ENCODE measurements around the gene DAG1. TPM values are rescaled to one million over a fixed set of nuclear protein-coding genes. Genes with fewer than 3 reads are reported as not detected.

DAG1 gene
- total and polyA plus RNA-seq, 10 of the 15 experiments (the other 5 are each of a cell fraction or from before 2014, with no cell fraction given): 0.33 to 16.3 (median 9.2) TPM

- no peaks in the 10 kb centered on the region for H4K20me1 ChIP-seq (ENCODE audit: control insufficient read depth, insufficient read depth)
- no peaks in the 10 kb centered on the region for H3K27me3 ChIP-seq (replicated peaks in 1 of 2; ENCODE audit: control insufficient read depth in 2 of 2, insufficient read depth in 2 of 2, low read length in 1 of 2)
- no peaks in the 10 kb centered on the region for H3K36me3 ChIP-seq (ENCODE audit: control insufficient read depth in 2 of 2, insufficient read depth in 2 of 2, low read length in 1 of 2)
- DNase-seq (ENCODE audit: low read depth, low spot score) (no peak), FAIRE-seq (no peak), ATAC-seq (no peak)
- no peak overlapping the region for H3K27ac ChIP-seq (ENCODE audit: control insufficient read depth, insufficient read depth)
- intact Hi-C loops (cut with micrococcal nuclease; ENCODE audit: unreplicated experiment): no loop called here
- TF ChIP-seq ZNF217 (IDR thresholded peaks at IDR 0.05): no peak
- no peak for TF ChIP-seq ESRRA (IDR thresholded peaks at IDR 0.05; ENCODE audit: low read length)
- no peak for TF ChIP-seq HSF1 (IDR thresholded peaks at IDR 0.05; ENCODE audit: low read depth, low read length)
- in situ Hi-C loops (cut with MboI): no loop called here
- no peaks in the 10 kb centered on the region for H3K4me1 ChIP-seq (ENCODE audit: control insufficient read depth, insufficient read depth, low read length)
- H3K9ac ChIP-seq (ENCODE audit: control insufficient read depth, insufficient read depth, low read length): no peak overlapping the region
- no peaks in the 10 kb centered on the region for H3K79me2 ChIP-seq (ENCODE audit: control insufficient read depth, insufficient read depth, low read length)
- SMC1A ChIA-PET (ENCODE audit: uncharacterized antibody, unreplicated experiment): interaction anchor here (1.2 kb wide), 1 partner anchor 28 kb away, joined by 3 read pairs; no protein-coding TSS in a partner anchor
- no TSS peak for BruUV-seq (replicated peaks)
- POLR2A ChIA-PET: interaction anchor here (0.6 to 0.7 kb wide), 2 partner anchors 193 to 488 kb away, joined by 5 read pairs; no protein-coding TSS in a partner anchor
- RAD21 ChIA-PET (ENCODE audit: unreplicated experiment): interaction anchor here (0.6 to 1.4 kb wide), 3 partner anchors 28 to 105 kb away, joined by 3 to 4 read pairs (median 3); no protein-coding TSS in a partner anchor
- 6% methylated on average over 2 of the region's 2 CpGs for WGBS (ENCODE audit: insufficient coverage, insufficient replicate concordance, low lambda C conversion rate, missing lambda C conversion rate)
- H3K4me3 ChIP-seq: no peak overlapping the region
- CTCF ChIA-PET: interaction anchor here (0.8 to 2.1 kb wide), 4 partner anchors 12 to 106 kb away, joined by 3 to 7 read pairs (median 4); no protein-coding TSS in a partner anchor
- H2AFZ ChIP-seq (ENCODE audit: control insufficient read depth, low read depth, low read length): no peak overlapping the region
- no peaks in the 10 kb centered on the region for H3K9me3 ChIP-seq (replicated peaks; ENCODE audit: control insufficient read depth, insufficient read depth, low read length)
- H3K4me2 ChIP-seq (ENCODE audit: control insufficient read depth, insufficient read depth): no peak overlapping the region
These were observed 97.3 kb downstream of the DAG1 start for GRCh38 chr3:49567406-49567805.

GRCh38 chr3:49568965-49569364, 98.9 kb downstream of the DAG1 start:
- Histone ChIP-seq H3K79me2 (ENCODE audit: control insufficient read depth, insufficient read depth, low read length) (no peaks in the 10 kb centered on the region), H3K9ac (ENCODE audit: control insufficient read depth, insufficient read depth, low read length) (no peak overlapping the region), H3K4me1 (ENCODE audit: control insufficient read depth, insufficient read depth, low read length) (no peaks in the 10 kb centered on the region), H4K20me1 (ENCODE audit: control insufficient read depth, insufficient read depth) (no peaks in the 10 kb centered on the region), H3K9me3 (replicated peaks; ENCODE audit: control insufficient read depth, insufficient read depth, low read length) (no peaks in the 10 kb centered on the region), H3K4me3 (no peak overlapping the region), H3K27ac (ENCODE audit: control insufficient read depth, insufficient read depth) (no peak overlapping the region), H3K27me3 (replicated peaks in 1 of 2; ENCODE audit: control insufficient read depth in 2 of 2, insufficient read depth in 2 of 2, low read length in 1 of 2) (no peaks in the 10 kb centered on the region), H2AFZ (ENCODE audit: control insufficient read depth, low read depth, low read length) (no peak overlapping the region), H3K4me2 (ENCODE audit: control insufficient read depth, insufficient read depth) (no peak overlapping the region), H3K36me3 (ENCODE audit: control insufficient read depth in 2 of 2, insufficient read depth in 2 of 2, low read length in 1 of 2) (no peaks in the 10 kb centered on the region)
- SMC1A ChIA-PET (ENCODE audit: uncharacterized antibody, unreplicated experiment): no interaction called here
- TF ChIP-seq FOXM1 (IDR thresholded peaks at IDR 0.05; ENCODE audit: low read depth, low read length) (no peak), BCLAF1 (IDR thresholded peaks at IDR 0.05) (no peak), IKZF1 (conservative IDR thresholded peaks at IDR 0.05) (no peak), CHD4 (IDR thresholded peaks at IDR 0.05) (no peak)
- FAIRE-seq (no peak), ATAC-seq (no peak), DNase-seq (ENCODE audit: low read depth, low spot score) (no peak)
- no TSS peak for BruUV-seq (replicated peaks)
- POLR2A ChIA-PET: no interaction called here
- RAD21 ChIA-PET (ENCODE audit: unreplicated experiment): no interaction called here
- CTCF ChIA-PET: no interaction called here
- intact Hi-C loops (cut with micrococcal nuclease; ENCODE audit: unreplicated experiment): no loop called here
- in situ Hi-C loops (cut with MboI): no loop called here

Data from GM12878 (cell line).